ENCODE results near the gene TRMT61A.

Gene TRMT61A

GRCh38 chr14:103574707-103575285 is 45.8 kb downstream of the TRMT61A start:
- 0 out of 2 replicates have a peak, but pooled peaks cover 3% of the 10 kb centered on the region for H3K4me1 ChIP-seq (ENCODE audit: control insufficient read depth, low read length)
- peaks cover 25% of the 10 kb centered on the region for H3K36me3 ChIP-seq (ENCODE audit: control insufficient read depth, low read length)
- TF ChIP-seq CTCF (IDR thresholded peaks at IDR 0.05; ENCODE audit: low read depth, low read length, poor library complexity, severe bottlenecking) (no peak), EZH2phosphoT487 (IDR thresholded peaks at IDR 0.05; ENCODE audit: borderline replicate concordance, low read length) (no peak)

GRCh38 chr14:103576371-103577024 is 47.5 kb downstream of the TRMT61A start:
- H3F3A ChIP-seq (ENCODE audit: control insufficient read depth, insufficient read depth), result peaks cover under 1% of the 10 kb centered on the region
- H3K79me2 ChIP-seq (ENCODE audit: control insufficient read depth, low read length), result peaks cover 5% of the 10 kb centered on the region
- no peak for TF ChIP-seq CTCF (IDR thresholded peaks at IDR 0.05; ENCODE audit: low read depth, low read length, poor library complexity, severe bottlenecking)
- TF ChIP-seq EZH2phosphoT487 (IDR thresholded peaks at IDR 0.05; ENCODE audit: borderline replicate concordance, low read length), result no peak
- 0 out of 2 replicates have a peak, but pooled peaks cover 3% of the 10 kb centered on the region for H3K4me1 ChIP-seq (ENCODE audit: control insufficient read depth, low read length)
- no peaks in the 10 kb centered on the region for H3K9me2 ChIP-seq (replicated peaks; ENCODE audit: control insufficient read depth, low read length)
- H4K20me1 ChIP-seq (ENCODE audit: control insufficient read depth, insufficient read depth, low read depth, low read length), result no peaks in the 10 kb centered on the region
- H3K36me3 ChIP-seq (ENCODE audit: control insufficient read depth, low read length), result peaks cover 23% of the 10 kb centered on the region
- H3K27me3 ChIP-seq (ENCODE audit: control insufficient read depth, low read length), result no peaks in the 10 kb centered on the region
- H3K9me3 ChIP-seq (ENCODE audit: control insufficient read depth, insufficient read depth, low read length), result no peaks in the 10 kb centered on the region
- H3K27ac ChIP-seq (ENCODE audit: low read depth, low read length), result no peak overlapping the region
- no peak overlapping the region for H3K4me3 ChIP-seq (ENCODE audit: low read length)
- no peak overlapping the region for H3K4me2 ChIP-seq (ENCODE audit: low read length)

More at GRCh38 chr14:103574707-103575285, 45.8 kb downstream of the TRMT61A start:
- Histone ChIP-seq H3F3A (ENCODE audit: control insufficient read depth, insufficient read depth) (peaks cover 3% of the 10 kb centered on the region), H4K20me1 (ENCODE audit: control insufficient read depth, insufficient read depth, low read depth, low read length) (no peaks in the 10 kb centered on the region), H3K79me2 (ENCODE audit: control insufficient read depth, low read length) (peaks cover 12% of the 10 kb centered on the region), H3K9me2 (replicated peaks; ENCODE audit: control insufficient read depth, low read length) (no peaks in the 10 kb centered on the region), H3K4me3 (ENCODE audit: low read length) (no peak overlapping the region), H3K4me2 (ENCODE audit: low read length) (no peak overlapping the region), H3K27ac (ENCODE audit: low read depth, low read length) (no peak overlapping the region), H3K9me3 (ENCODE audit: control insufficient read depth, insufficient read depth, low read length) (no peaks in the 10 kb centered on the region), H3K27me3 (ENCODE audit: control insufficient read depth, low read length) (no peaks in the 10 kb centered on the region)

DNA sequence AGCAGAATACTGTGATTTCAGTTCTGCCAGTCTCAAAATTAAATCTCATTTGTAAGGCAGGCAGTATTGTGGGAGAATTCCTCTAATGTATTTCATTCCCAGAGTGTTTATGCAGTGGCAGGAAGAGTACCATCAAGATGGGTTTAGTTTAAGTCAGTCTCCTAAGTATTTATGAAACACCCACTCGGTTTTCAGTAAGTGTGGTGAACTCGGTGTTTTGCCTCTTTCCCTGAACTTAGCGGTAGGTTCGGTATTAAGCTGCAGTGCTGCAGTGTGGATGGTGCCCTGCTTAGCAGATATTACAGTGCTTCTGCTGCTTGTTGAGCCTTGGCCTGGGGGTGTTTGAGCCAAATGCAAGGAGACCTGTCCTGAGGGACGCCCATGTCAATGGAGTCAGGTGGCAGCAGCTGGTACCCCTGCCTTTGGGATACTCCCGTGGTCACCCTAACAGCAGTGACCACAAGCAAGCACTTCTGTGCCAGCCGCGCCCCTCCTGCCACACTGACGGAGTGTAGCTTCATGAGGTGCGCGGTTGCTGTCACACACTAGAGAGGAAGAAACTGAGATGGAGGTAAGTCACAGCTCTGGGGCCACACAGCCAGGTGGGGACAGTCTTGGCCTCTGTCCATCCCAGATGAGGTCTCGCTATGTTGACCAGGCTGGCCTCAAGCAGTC is 49.5 kb downstream of the TRMT61A start:
- peaks cover 17% of the 10 kb centered on the region for H3K36me3 ChIP-seq (ENCODE audit: control insufficient read depth, low read length)
- no peaks in the 10 kb centered on the region for H4K20me1 ChIP-seq (ENCODE audit: control insufficient read depth, insufficient read depth, low read depth, low read length)
- H3K79me2 ChIP-seq (ENCODE audit: control insufficient read depth, low read length), result no peaks in the 10 kb centered on the region
- H3K9me2 ChIP-seq (replicated peaks; ENCODE audit: control insufficient read depth, low read length), result no peaks in the 10 kb centered on the region
- no peaks in the 10 kb centered on the region for H3F3A ChIP-seq (ENCODE audit: control insufficient read depth, insufficient read depth)
- no peak overlapping the region for H3K27ac ChIP-seq (ENCODE audit: low read depth, low read length)
- H3K27me3 ChIP-seq (ENCODE audit: control insufficient read depth, low read length), result no peaks in the 10 kb centered on the region
- TF ChIP-seq EZH2phosphoT487 (IDR thresholded peaks at IDR 0.05; ENCODE audit: borderline replicate concordance, low read length) (no peak), CTCF (IDR thresholded peaks at IDR 0.05; ENCODE audit: low read depth, low read length, poor library complexity, severe bottlenecking) (no peak)
- no peaks in the 10 kb centered on the region for H3K4me1 ChIP-seq (ENCODE audit: control insufficient read depth, low read length)
- H3K4me2 ChIP-seq (ENCODE audit: low read length), result no peak overlapping the region
- H3K4me3 ChIP-seq (ENCODE audit: low read length), result no peak overlapping the region
- H3K9me3 ChIP-seq (ENCODE audit: control insufficient read depth, insufficient read depth, low read length), result no peaks in the 10 kb centered on the region
